Right atrium auricular region (tissue), 2 donors: ENCODE measurements around the gene PPP2R2C. TPM values are rescaled to one million over a fixed set of nuclear protein-coding genes. Genes with fewer than 3 reads are reported as not detected.

Experiments
- DNase-seq: peaks from one replicate; pipeline ENCODE4 v3.0.0-alpha.2; 2019; ENCODE audit warnings: low spot score
- H3K27ac ChIP-seq, 2 donors: fragments of 200-600 bp; sonication (generic); 1 replicate in 1 of 2; 2 replicates in 1 of 2; pipeline ENCODE4 v1.5.1; 2016 to 2019
- H3K27me3 ChIP-seq, 2 donors: fragments of 200-600 bp; sonication (generic); one replicate each; pipeline versions ENCODE4 v1.5.1 to v1.6.0; 2017 to 2019
- H3K36me3 ChIP-seq: fragments of 200-600 bp; sonication (generic); one replicate; pipeline ENCODE4 v1.5.1; 2016
- H3K4me1 ChIP-seq, 2 donors: fragments of 200-600 bp; sonication (generic); one replicate each; pipeline versions ENCODE4 v1.5.1 to v1.6.0; 2017 to 2019
- H3K4me3 ChIP-seq, 2 donors: fragments of 200-600 bp; sonication (generic); 1 replicate in 1 of 2; 2 replicates in 1 of 2; pipeline ENCODE4 v1.5.1; 2017 to 2019; ENCODE audit warnings: mild to moderate bottlenecking in 1 of 2, moderate library complexity in 1 of 2
- H3K9me3 ChIP-seq, 2 donors: fragments of 200-600 bp; sonication (generic); one replicate each; pipeline ENCODE4 v1.5.1; 2019
- total RNA-seq, 2 donors: library from RNA; depleted of rRNA; stranded (reverse); fragments of >200 nt; gene quantifications; one replicate each; pipeline ENCODE4 v1.1.0, GENCODE V29; 2016
- TF ChIP-seq, protein P1 (sequence below), 2 donors: fragments of 200-600 bp; sonication (generic); IDR thresholded peaks; one replicate each; pipeline ENCODE4 v1.5.1; 2019; ENCODE audit warnings: antibody characterized with exemption in 2 of 2

PPP2R2C gene
- total RNA-seq, 2 donors from 2014 or later: 4.6 to 5.7 TPM

DNA sequence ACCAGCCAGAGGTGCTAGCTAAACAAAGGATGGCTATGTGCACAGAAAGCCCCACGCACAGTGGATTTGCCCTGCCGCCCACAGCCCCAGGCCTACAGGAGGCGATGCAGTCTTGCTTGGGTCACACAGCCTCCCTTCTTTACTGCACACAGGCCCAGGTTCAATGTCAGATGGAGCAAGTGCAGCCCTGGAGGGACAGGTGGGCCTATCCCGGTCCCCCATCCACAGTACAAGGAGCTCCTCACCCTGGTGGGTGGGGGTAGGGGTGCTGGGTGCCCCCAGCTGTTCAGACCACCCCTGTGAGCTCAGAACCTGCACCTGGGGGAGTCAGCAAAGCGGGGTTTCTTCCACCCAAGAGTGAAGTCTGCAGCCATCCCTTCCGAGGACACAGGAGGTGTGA lies 114.9 kb downstream of the PPP2R2C start:
- TF ChIP-seq, protein P1, sequence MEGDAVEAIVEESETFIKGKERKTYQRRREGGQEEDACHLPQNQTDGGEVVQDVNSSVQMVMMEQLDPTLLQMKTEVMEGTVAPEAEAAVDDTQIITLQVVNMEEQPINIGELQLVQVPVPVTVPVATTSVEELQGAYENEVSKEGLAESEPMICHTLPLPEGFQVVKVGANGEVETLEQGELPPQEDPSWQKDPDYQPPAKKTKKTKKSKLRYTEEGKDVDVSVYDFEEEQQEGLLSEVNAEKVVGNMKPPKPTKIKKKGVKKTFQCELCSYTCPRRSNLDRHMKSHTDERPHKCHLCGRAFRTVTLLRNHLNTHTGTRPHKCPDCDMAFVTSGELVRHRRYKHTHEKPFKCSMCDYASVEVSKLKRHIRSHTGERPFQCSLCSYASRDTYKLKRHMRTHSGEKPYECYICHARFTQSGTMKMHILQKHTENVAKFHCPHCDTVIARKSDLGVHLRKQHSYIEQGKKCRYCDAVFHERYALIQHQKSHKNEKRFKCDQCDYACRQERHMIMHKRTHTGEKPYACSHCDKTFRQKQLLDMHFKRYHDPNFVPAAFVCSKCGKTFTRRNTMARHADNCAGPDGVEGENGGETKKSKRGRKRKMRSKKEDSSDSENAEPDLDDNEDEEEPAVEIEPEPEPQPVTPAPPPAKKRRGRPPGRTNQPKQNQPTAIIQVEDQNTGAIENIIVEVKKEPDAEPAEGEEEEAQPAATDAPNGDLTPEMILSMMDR (IDR thresholded peaks at IDR 0.05): no peak
- Histone ChIP-seq H3K4me1 (no peaks in the 10 kb centered on the region), H3K27me3 (no peaks in the 10 kb centered on the region), H3K36me3 (no peaks in the 10 kb centered on the region), H3K4me3 (no peak overlapping the region), H3K9me3 (no peaks in the 10 kb centered on the region), H3K27ac (no peak overlapping the region)
- no peak for DNase-seq

GRCh38 chr4:6356076-6356560 lies 116.3 kb downstream of the PPP2R2C start:
- Histone ChIP-seq H3K4me3 (no peak overlapping the region), H3K36me3 (no peaks in the 10 kb centered on the region), H3K27ac (no peak overlapping the region), H3K27me3 (no peaks in the 10 kb centered on the region), H3K4me1 (no peaks in the 10 kb centered on the region), H3K9me3 (no peaks in the 10 kb centered on the region)
- TF ChIP-seq, protein P1 (IDR thresholded peaks at IDR 0.05): no peak
- DNase-seq: no peak

DNA sequence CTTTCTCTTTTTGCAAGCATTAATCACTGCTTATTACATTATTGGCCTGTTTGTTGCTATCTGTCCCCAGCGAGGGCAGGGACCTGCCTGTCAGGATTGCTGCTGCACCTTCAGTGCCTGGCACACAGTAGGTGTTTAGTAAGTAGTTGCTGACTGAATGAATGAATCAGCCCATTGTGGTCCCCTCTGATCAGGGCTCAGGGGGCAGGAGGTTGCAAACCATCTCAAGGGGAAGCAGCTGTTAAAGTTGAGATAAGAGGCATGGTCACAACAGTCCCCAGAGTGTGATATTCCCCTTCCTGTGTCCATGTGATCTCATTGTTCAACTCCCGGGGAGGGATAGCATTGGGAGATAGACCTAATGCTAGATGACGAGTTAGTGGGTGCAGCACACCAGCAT lies 117.4 kb downstream of the PPP2R2C start:
- TF ChIP-seq, protein P1 (IDR thresholded peaks at IDR 0.05): no peak
- H3K4me1 ChIP-seq: no peaks in the 10 kb centered on the region
- no peaks in the 10 kb centered on the region for H3K27me3 ChIP-seq
- no peak overlapping the region for H3K27ac ChIP-seq
- H3K36me3 ChIP-seq: no peaks in the 10 kb centered on the region
- no peak overlapping the region for H3K4me3 ChIP-seq
- no peaks in the 10 kb centered on the region for H3K9me3 ChIP-seq
- DNase-seq: no peak

- DNase-seq: no peak
- Histone ChIP-seq H3K36me3 (no peaks in the 10 kb centered on the region), H3K27me3 (no peaks in the 10 kb centered on the region), H3K27ac (no peak overlapping the region), H3K4me1 (no peaks in the 10 kb centered on the region), H3K4me3 (no peak overlapping the region), H3K9me3 (no peaks in the 10 kb centered on the region)
- TF ChIP-seq, protein P1 (IDR thresholded peaks at IDR 0.05): no peak
Observed at GRCh38 chr4:6354626-6355025, 117.8 kb downstream of the PPP2R2C start.

- Histone ChIP-seq H3K4me1 (no peaks in the 10 kb centered on the region), H3K4me3 (no peak overlapping the region), H3K9me3 (no peaks in the 10 kb centered on the region), H3K27ac (no peak overlapping the region), H3K36me3 (no peaks in the 10 kb centered on the region), H3K27me3 (no peaks in the 10 kb centered on the region)
- no peak for DNase-seq
- TF ChIP-seq, protein P1 (IDR thresholded peaks at IDR 0.05): no peak
Observed at GRCh38 chr4:6354119-6354518, 118.3 kb downstream of the PPP2R2C start.

- H3K4me1 ChIP-seq: no peaks in the 10 kb centered on the region
- no peaks in the 10 kb centered on the region for H3K27me3 ChIP-seq
- H3K36me3 ChIP-seq: no peaks in the 10 kb centered on the region
- no peak overlapping the region for H3K27ac ChIP-seq
- H3K4me3 ChIP-seq: no peak overlapping the region
- TF ChIP-seq, protein P1 (IDR thresholded peaks at IDR 0.05): no peak
- no peaks in the 10 kb centered on the region for H3K9me3 ChIP-seq
- DNase-seq: no peak
Observed at GRCh38 chr4:6352031-6352692, 120.3 kb downstream of the PPP2R2C start.
